ENCODE measurements around the gene SOX2. TPM values are rescaled to one million over a fixed set of nuclear protein-coding genes. Genes with fewer than 3 reads are reported as not detected.

SOX2 gene
- 10 to 100 TPM; 23.6 to 31.6 TPM for polyA plus RNA-seq

DNA sequence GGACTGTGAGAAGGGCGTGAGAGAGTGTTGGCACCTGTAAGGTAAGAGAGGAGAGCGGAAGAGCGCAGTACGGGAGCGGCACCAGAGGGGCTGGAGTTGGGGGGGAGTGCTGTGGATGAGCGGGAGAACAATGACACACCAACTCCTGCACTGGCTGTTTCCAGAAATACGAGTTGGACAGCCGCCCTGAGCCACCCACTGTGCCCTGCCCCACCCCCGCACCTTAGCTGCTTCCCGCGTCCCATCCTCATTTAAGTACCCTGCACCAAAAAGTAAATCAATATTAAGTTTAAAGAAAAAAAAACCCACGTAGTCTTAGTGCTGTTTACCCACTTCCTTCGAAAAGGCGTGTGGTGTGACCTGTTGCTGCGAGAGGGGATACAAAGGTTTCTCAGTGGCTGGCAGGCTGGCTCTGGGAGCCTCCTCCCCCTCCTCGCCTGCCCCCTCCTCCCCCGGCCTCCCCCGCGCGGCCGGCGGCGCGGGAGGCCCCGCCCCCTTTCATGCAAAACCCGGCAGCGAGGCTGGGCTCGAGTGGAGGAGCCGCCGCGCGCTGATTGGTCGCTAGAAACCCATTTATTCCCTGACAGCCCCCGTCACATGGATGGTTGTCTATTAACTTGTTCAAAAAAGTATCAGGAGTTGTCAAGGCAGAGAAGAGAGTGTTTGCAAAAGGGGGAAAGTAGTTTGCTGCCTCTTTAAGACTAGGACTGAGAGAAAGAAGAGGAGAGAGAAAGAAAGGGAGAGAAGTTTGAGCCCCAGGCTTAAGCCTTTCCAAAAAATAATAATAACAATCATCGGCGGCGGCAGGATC, at the start of gene SOX2:
Gene SOX2, plus strand, starts transcription at position 601 of the 811 bp plus-strand sequence. CDS start 436 bp downstream, outside the sequence.
- no peaks in the 10 kb centered on the region for H3K36me3 ChIP-seq (ENCODE audit: control insufficient read depth in 2 of 2, insufficient read depth in 2 of 2, low read length in 1 of 2)
- peak within 1 kb of the TSS; percentile 93 to 97 for H3K27ac ChIP-seq (ENCODE audit: low read depth in 2 of 2, low read length in 1 of 2)
- peak within 1 kb of the TSS; percentile 81 to 92 for H3K4me3 ChIP-seq (ENCODE audit: low read depth in 1 of 2, low read length in 2 of 2)
- H3K9me3 ChIP-seq (ENCODE audit: control insufficient read depth in 2 of 2, insufficient read depth in 1 of 2, low read depth in 1 of 2, low read length in 1 of 2) = peaks cover 0 to 5% of the 10 kb centered on the region in 2 donors
- peaks cover 0 to 4% of the 10 kb centered on the region in 2 donors for H3K27me3 ChIP-seq (ENCODE audit: control insufficient read depth in 1 of 2, insufficient read depth in 2 of 2, low read length in 2 of 2)
- 3% methylated on average over 37 of the region's 37 CpGs for WGBS, 2 donors
- H3K4me1 ChIP-seq (ENCODE audit: control insufficient read depth in 2 of 2, insufficient read depth in 2 of 2, low read length in 1 of 2) = no peaks in the 10 kb centered on the region

DNA sequence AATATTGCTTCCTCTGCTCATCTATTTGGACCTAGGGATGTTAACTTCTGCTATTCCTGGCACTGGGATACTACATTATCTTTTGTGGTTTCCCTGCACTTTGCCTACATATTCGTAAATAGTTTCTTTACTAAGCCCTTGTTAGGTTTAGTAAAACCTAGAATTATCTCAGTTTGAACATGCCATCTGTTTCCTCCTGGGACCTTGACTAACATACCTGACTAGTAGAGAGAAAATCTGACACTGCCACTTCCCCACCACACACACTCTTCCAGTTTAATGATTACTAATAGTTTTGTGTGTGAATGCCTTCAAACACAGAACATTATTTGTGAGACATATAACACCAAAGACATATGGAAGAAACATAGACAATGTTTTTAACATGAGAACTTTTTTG, 28.2 kb upstream of the SOX2 start:
- no peak overlapping the region for H3K4me3 ChIP-seq (ENCODE audit: low read depth in 1 of 2, low read length in 2 of 2)
- H3K27ac ChIP-seq (ENCODE audit: low read depth in 2 of 2, low read length in 1 of 2) = no peak overlapping the region
- no peaks in the 10 kb centered on the region for H3K36me3 ChIP-seq (ENCODE audit: control insufficient read depth in 2 of 2, insufficient read depth in 2 of 2, low read length in 1 of 2)
- no peaks in the 10 kb centered on the region for H3K27me3 ChIP-seq (ENCODE audit: control insufficient read depth in 1 of 2, insufficient read depth in 2 of 2, low read length in 2 of 2)
- H3K4me1 ChIP-seq (ENCODE audit: control insufficient read depth in 2 of 2, insufficient read depth in 2 of 2, low read length in 1 of 2) = no peaks in the 10 kb centered on the region
- H3K9me3 ChIP-seq (ENCODE audit: control insufficient read depth in 2 of 2, insufficient read depth in 1 of 2, low read depth in 1 of 2, low read length in 1 of 2) = no peaks in the 10 kb centered on the region
- 60 to 63% methylated on average over 1 of the region's 1 CpG for WGBS, 2 donors

DNA sequence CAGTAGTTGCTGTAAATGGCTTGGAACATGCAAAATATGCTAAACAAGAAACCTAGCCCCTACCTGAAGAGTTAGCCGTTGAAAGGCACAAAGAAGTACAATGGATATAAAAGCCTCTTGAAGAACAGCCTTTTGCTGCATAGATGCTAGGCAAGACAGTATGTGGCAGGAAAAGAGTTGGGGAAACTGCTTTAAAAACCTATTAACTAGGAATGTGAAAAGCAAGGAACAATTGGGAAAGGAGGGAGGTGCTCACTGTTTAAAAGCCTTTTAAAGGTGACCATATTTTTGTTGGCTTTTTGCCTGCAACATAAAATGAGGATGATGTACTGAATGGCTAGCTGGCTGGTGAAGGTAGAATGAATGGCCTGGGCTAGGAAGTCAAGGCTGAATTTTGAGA, 24.5 kb upstream of the SOX2 start:
- Histone ChIP-seq H3K9me3 (ENCODE audit: control insufficient read depth in 2 of 2, insufficient read depth in 1 of 2, low read depth in 1 of 2, low read length in 1 of 2) (no peaks in the 10 kb centered on the region), H3K36me3 (ENCODE audit: control insufficient read depth in 2 of 2, insufficient read depth in 2 of 2, low read length in 1 of 2) (no peaks in the 10 kb centered on the region), H3K4me1 (ENCODE audit: control insufficient read depth in 2 of 2, insufficient read depth in 2 of 2, low read length in 1 of 2) (no peaks in the 10 kb centered on the region), H3K27ac (ENCODE audit: low read depth in 2 of 2, low read length in 1 of 2) (no peak overlapping the region), H3K4me3 (ENCODE audit: low read depth in 1 of 2, low read length in 2 of 2) (no peak overlapping the region), H3K27me3 (ENCODE audit: control insufficient read depth in 1 of 2, insufficient read depth in 2 of 2, low read length in 2 of 2) (no peaks in the 10 kb centered on the region)
- WGBS, 2 donors = 74 to 81% methylated on average over 1 of the region's 1 CpG

DNA sequence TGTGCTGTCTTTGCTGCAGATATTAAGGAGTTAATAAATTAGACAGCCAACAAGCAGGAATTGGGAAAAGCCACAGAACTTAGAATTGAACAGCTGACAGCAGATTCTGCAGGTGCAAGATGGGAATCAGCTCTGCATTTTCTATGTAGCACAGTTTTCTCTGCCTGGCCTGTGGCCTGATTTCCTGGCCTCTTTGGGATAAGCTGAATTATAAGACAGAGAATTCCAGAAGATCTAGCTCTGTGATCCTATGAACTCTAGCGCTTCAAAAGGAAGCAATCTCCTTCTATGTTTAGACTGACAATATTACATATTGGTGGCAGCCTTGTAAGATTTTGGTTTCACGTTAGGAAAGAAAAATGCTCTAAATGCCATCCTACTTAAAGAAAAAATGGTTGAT, 24.0 kb upstream of the SOX2 start:
- WGBS, 2 donors = 64% methylated on average over 2 of the region's 2 CpGs
- Histone ChIP-seq H3K27me3 (ENCODE audit: control insufficient read depth in 1 of 2, insufficient read depth in 2 of 2, low read length in 2 of 2) (no peaks in the 10 kb centered on the region), H3K36me3 (ENCODE audit: control insufficient read depth in 2 of 2, insufficient read depth in 2 of 2, low read length in 1 of 2) (no peaks in the 10 kb centered on the region), H3K9me3 (ENCODE audit: control insufficient read depth in 2 of 2, insufficient read depth in 1 of 2, low read depth in 1 of 2, low read length in 1 of 2) (no peaks in the 10 kb centered on the region), H3K4me3 (ENCODE audit: low read depth in 1 of 2, low read length in 2 of 2) (no peak overlapping the region), H3K27ac (ENCODE audit: low read depth in 2 of 2, low read length in 1 of 2) (no peak overlapping the region), H3K4me1 (ENCODE audit: control insufficient read depth in 2 of 2, insufficient read depth in 2 of 2, low read length in 1 of 2) (no peaks in the 10 kb centered on the region)

DNA sequence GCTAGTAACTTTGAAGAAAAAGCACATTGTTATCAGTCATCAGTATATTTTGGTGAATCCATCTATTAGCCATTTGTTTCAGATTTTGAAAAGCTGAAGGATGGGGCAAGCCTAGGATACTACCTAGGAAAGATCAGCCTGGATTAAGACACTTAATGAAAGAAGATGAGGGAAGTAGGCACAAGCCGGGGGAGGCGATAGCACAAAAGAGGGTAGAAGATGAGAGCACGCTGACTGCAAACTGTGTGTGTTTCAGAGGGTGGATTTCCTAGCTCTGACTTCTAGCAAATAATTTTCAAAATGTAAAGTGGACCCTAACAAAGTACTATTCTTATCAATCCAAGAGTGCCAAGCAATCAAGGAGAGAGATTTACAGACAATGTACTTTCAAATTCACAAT, 22.2 kb upstream of the SOX2 start:
- Histone ChIP-seq H3K4me1 (ENCODE audit: control insufficient read depth in 2 of 2, insufficient read depth in 2 of 2, low read length in 1 of 2) (no peaks in the 10 kb centered on the region), H3K27ac (ENCODE audit: low read depth in 2 of 2, low read length in 1 of 2) (no peak overlapping the region), H3K36me3 (ENCODE audit: control insufficient read depth in 2 of 2, insufficient read depth in 2 of 2, low read length in 1 of 2) (no peaks in the 10 kb centered on the region), H3K4me3 (ENCODE audit: low read depth in 1 of 2, low read length in 2 of 2) (no peak overlapping the region), H3K9me3 (ENCODE audit: control insufficient read depth in 2 of 2, insufficient read depth in 1 of 2, low read depth in 1 of 2, low read length in 1 of 2) (no peaks in the 10 kb centered on the region), H3K27me3 (ENCODE audit: control insufficient read depth in 1 of 2, insufficient read depth in 2 of 2, low read length in 2 of 2) (no peaks in the 10 kb centered on the region)
- WGBS, 2 donors = 94 to 95% methylated on average over 3 of the region's 3 CpGs

DNA sequence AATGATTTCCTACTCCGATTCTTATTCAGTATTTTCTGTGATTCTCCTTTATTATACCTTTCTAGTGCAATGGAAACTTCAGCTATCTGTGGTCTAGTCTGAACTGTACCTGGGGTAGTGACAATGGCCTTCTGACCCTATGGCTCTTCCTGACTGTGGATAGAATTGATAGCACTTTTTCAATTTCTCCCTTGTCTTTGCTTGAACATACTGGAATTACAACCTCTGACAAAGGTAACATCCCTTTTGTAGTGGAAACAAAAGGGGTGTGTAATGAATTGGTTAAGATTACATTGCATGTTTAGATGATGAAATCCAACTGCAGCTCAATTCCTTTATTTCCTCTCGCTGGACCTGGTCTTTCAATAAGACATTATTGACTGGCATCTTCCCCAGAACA, 21.0 kb upstream of the SOX2 start:
- Histone ChIP-seq H3K4me1 (ENCODE audit: control insufficient read depth in 2 of 2, insufficient read depth in 2 of 2, low read length in 1 of 2) (no peaks in the 10 kb centered on the region), H3K9me3 (ENCODE audit: control insufficient read depth in 2 of 2, insufficient read depth in 1 of 2, low read depth in 1 of 2, low read length in 1 of 2) (peaks cover 0 to 2% of the 10 kb centered on the region in 2 donors), H3K27me3 (ENCODE audit: control insufficient read depth in 1 of 2, insufficient read depth in 2 of 2, low read length in 2 of 2) (no peaks in the 10 kb centered on the region), H3K36me3 (ENCODE audit: control insufficient read depth in 2 of 2, insufficient read depth in 2 of 2, low read length in 1 of 2) (no peaks in the 10 kb centered on the region), H3K4me3 (ENCODE audit: low read depth in 1 of 2, low read length in 2 of 2) (no peak overlapping the region), H3K27ac (ENCODE audit: low read depth in 2 of 2, low read length in 1 of 2) (no peak overlapping the region)
- WGBS, 2 donors = 76 to 79% methylated on average over 2 of the region's 2 CpGs

DNA sequence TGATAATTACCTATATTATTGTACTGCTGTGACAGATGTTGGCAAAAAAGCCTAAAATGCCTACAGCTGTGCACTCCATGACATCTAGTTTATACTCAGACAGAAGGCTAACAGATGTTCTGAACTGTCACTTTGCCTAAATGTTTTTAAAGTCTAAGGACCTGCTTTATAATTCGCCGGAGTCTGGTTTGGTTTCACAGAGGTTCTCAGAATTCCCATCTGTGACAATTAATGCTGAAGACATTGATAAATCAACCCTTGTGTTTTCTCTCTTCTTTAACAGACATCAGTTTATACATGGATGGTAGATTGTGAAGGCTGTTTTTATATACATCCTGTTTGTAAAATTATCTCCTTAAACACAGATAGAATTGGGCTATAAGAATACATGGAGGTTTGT, 19.8 kb upstream of the SOX2 start:
- Histone ChIP-seq H3K4me1 (ENCODE audit: control insufficient read depth in 2 of 2, insufficient read depth in 2 of 2, low read length in 1 of 2) (no peaks in the 10 kb centered on the region), H3K9me3 (ENCODE audit: control insufficient read depth in 2 of 2, insufficient read depth in 1 of 2, low read depth in 1 of 2, low read length in 1 of 2) (peaks cover 0 to 4% of the 10 kb centered on the region in 2 donors), H3K27ac (ENCODE audit: low read depth in 2 of 2, low read length in 1 of 2) (no peak overlapping the region), H3K27me3 (ENCODE audit: control insufficient read depth in 1 of 2, insufficient read depth in 2 of 2, low read length in 2 of 2) (no peaks in the 10 kb centered on the region), H3K36me3 (ENCODE audit: control insufficient read depth in 2 of 2, insufficient read depth in 2 of 2, low read length in 1 of 2) (no peaks in the 10 kb centered on the region), H3K4me3 (ENCODE audit: low read depth in 1 of 2, low read length in 2 of 2) (no peak overlapping the region)
- WGBS, 2 donors = 56 to 80% methylated on average over 2 of the region's 2 CpGs

DNA sequence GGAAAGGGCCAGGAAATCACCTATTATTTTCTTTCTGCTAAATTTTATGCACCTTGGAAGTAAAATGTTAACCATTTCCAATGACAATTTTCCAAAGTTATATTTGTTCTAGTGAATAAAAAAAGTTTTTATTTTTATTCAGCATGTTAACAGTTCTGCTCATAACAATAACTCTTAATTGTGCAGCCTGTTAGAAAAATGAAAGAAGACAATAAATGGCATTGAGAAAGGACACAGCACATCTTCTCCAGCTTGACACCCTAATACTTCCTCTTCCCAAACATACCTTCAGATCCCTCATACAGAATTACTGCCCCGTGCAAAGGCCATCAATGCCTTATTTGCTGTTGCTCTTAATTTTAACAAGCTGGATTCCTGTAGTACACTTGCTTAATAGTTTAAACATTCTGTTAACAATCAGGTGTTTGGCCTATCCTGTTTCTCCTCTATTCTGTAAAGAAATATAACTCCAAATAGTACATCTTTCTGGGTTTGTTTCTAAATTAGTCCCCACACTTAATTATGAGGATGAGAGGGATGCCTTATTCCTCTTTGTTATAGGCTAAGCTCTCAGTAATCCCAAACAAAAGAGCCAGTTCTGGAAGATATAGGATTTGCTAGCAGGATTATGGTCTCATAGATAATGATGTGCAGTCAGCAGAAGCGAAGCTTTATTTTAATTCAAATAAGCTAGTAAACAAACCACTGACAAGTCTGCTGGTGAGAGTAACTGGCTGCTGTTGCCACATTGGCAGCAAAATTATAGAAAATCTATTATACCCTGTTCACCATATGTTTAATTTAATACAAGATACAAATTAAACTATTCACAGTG, 19.2 kb upstream of the SOX2 start:
- WGBS, 2 donors = 58 to 60% methylated on average over 2 of the region's 2 CpGs
- no peaks in the 10 kb centered on the region for H3K4me1 ChIP-seq (ENCODE audit: control insufficient read depth in 2 of 2, insufficient read depth in 2 of 2, low read length in 1 of 2)
- no peaks in the 10 kb centered on the region for H3K36me3 ChIP-seq (ENCODE audit: control insufficient read depth in 2 of 2, insufficient read depth in 2 of 2, low read length in 1 of 2)
- H3K4me3 ChIP-seq (ENCODE audit: low read depth in 1 of 2, low read length in 2 of 2) = no peak overlapping the region
- H3K27ac ChIP-seq (ENCODE audit: low read depth in 2 of 2, low read length in 1 of 2) = no peak overlapping the region
- no peaks in the 10 kb centered on the region for H3K27me3 ChIP-seq (ENCODE audit: control insufficient read depth in 1 of 2, insufficient read depth in 2 of 2, low read length in 2 of 2)
- H3K9me3 ChIP-seq (ENCODE audit: control insufficient read depth in 2 of 2, insufficient read depth in 1 of 2, low read depth in 1 of 2, low read length in 1 of 2) = peaks cover 0 to 4% of the 10 kb centered on the region in 2 donors

DNA sequence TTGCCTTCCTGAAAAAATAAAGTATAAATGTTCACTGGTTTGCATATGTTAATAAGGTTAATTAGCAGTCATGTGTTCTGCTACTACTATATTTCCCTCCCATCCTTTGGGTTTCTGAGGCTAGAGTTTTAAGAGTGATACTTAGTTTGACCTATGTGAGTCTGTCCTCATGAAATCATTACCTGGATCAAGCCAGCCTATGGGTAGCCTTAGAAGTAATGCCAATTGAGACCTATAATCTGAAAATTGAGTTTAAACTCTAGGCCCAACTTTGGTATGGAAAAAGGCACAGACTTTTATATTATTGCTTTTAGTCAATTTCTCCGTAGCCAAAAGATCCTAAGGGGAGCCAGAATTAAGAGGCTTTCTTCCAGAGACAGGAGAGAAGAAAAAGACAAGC, 18.4 kb upstream of the SOX2 start:
- no peaks in the 10 kb centered on the region for H3K27me3 ChIP-seq (ENCODE audit: control insufficient read depth in 1 of 2, insufficient read depth in 2 of 2, low read length in 2 of 2)
- 81 to 94% methylated on average over 1 of the region's 1 CpG for WGBS, 2 donors
- H3K9me3 ChIP-seq (ENCODE audit: control insufficient read depth in 2 of 2, insufficient read depth in 1 of 2, low read depth in 1 of 2, low read length in 1 of 2) = peaks cover 0 to 4% of the 10 kb centered on the region in 2 donors
- H3K4me1 ChIP-seq (ENCODE audit: control insufficient read depth in 2 of 2, insufficient read depth in 2 of 2, low read length in 1 of 2) = no peaks in the 10 kb centered on the region
- no peak overlapping the region for H3K27ac ChIP-seq (ENCODE audit: low read depth in 2 of 2, low read length in 1 of 2)
- no peak overlapping the region for H3K4me3 ChIP-seq (ENCODE audit: low read depth in 1 of 2, low read length in 2 of 2)
- H3K36me3 ChIP-seq (ENCODE audit: control insufficient read depth in 2 of 2, insufficient read depth in 2 of 2, low read length in 1 of 2) = no peaks in the 10 kb centered on the region

Data from esophagus (tissue), 2 donors.